GM12891 (cell line): ENCODE data around the gene ABCB6. TPM values are rescaled to one million over a fixed set of nuclear protein-coding genes. Genes with fewer than 3 reads are reported as not detected.
A peak's percentile ranks its signal among the peaks of the same experiment; 100 is the strongest.
"Not testable (repeated sequence)": the region's sequence is repeated elsewhere in the genome, so short reads cannot be mapped to it uniquely, and the experiment has no call there.

Experiments used
- DNase-seq: peaks from one replicate; pipeline ENCODE4 v3.0.0; 2011; ENCODE audit warnings: low spot score; ENCODE audit not compliant: insufficient read length
- FAIRE-seq: peaks from 2 replicates; lab custom pipeline; 2011; peaks lifted over from hg19 to GRCh38; lab: Jason Lieb, UNC
- PAX5 ChIP-seq: IDR thresholded peaks from 2 replicates; pipeline ENCODE4 v1.6.1; 2011; ENCODE audit warnings: low read length, moderate library complexity, mild to moderate bottlenecking; ENCODE audit not compliant: insufficient read depth, severe bottlenecking
- POLR2A ChIP-seq: IDR thresholded peaks from 2 replicates; pipeline ENCODE4 v1.6.1; 2011; ENCODE audit warnings: low read depth, low read length, control low read depth
- POLR2AphosphoS5 ChIP-seq: IDR thresholded peaks from 2 replicates; pipeline ENCODE4 v1.6.1; 2011; ENCODE audit warnings: low read depth, low read length, control low read depth
- POU2F2 ChIP-seq: IDR thresholded peaks from 2 replicates; pipeline ENCODE4 v1.6.1; 2011; ENCODE audit warnings: low read depth, mild to moderate bottlenecking, control low read depth, low read length, moderate library complexity
- SPI1 ChIP-seq: IDR thresholded peaks from 2 replicates; pipeline ENCODE4 v1.6.1; 2011; ENCODE audit warnings: low read depth, low read length, control low read depth
- TAF1 ChIP-seq: IDR thresholded peaks from 2 replicates; pipeline ENCODE4 v1.6.1; 2011; ENCODE audit warnings: low read depth, low read length, control low read depth
- polyA plus RNA-seq: library from polyadenylated mRNA; unstranded; fragments of >200 nt; gene quantifications from one replicate; pipeline ENCODE4 v1.2.1, GENCODE V29; 2012; ENCODE audit warnings: low read depth, missing spikeins, inconsistent platforms; ENCODE audit not compliant: missing spikeins

The ABCB6 gene
- 17.4 TPM for polyA plus RNA-seq

GRCh38 chr2:219218732-219219701 is at the start of gene ABCB6:
TSS of gene ABCB6 (minus strand) at chr2:219218958. CDS start at chr2:219218673, 285 bp downstream.
- peak; percentile 63 for TF ChIP-seq POLR2A
- no peak for TF ChIP-seq TAF1
- peak; percentile 75 for TF ChIP-seq POLR2AphosphoS5
- TF ChIP-seq PAX5 = no peak
- peak; percentile 95 for TF ChIP-seq POU2F2
- DNase-seq (peak; percentile 94), FAIRE-seq (peak; percentile 98)

- no peak for DNase-seq
- no peak for FAIRE-seq
- TF ChIP-seq POLR2AphosphoS5 (no peak), POU2F2 (no peak), PAX5 (no peak), SPI1 (no peak), POLR2A (no peak), TAF1 (no peak)
Observed at GRCh38 chr2:219268294-219268693, 49.5 kb upstream of the ABCB6 start.

GRCh38 chr2:219266886-219267285 is 48.1 kb upstream of the ABCB6 start:
- FAIRE-seq = no peak
- no peak for DNase-seq
- no peak for TF ChIP-seq PAX5
- TF ChIP-seq TAF1 = no peak
- TF ChIP-seq POU2F2 = no peak
- TF ChIP-seq POLR2AphosphoS5 = no peak
- TF ChIP-seq SPI1 = no peak
- no peak for TF ChIP-seq POLR2A

- no peak for TF ChIP-seq TAF1
- TF ChIP-seq PAX5 = no peak
- no peak for TF ChIP-seq POLR2A
- TF ChIP-seq POLR2AphosphoS5 = no peak
- TF ChIP-seq SPI1 = no peak
- no peak for TF ChIP-seq POU2F2
- FAIRE-seq = no peak
Observed at GRCh38 chr2:219266232-219266631, 47.5 kb upstream of the ABCB6 start.

GRCh38 chr2:219261024-219261855 is 42.5 kb upstream of the ABCB6 start:
- TF ChIP-seq POLR2A (no peak), POU2F2 (no peak), POLR2AphosphoS5 (no peak), SPI1 (no peak), PAX5 (no peak)
- DNase-seq (no peak), FAIRE-seq (no peak)

More at GRCh38 chr2:219266232-219266631, 47.5 kb upstream of the ABCB6 start:
- no peak for DNase-seq

GRCh38 chr2:219258942-219259341 is 40.2 kb upstream of the ABCB6 start:
- DNase-seq, FAIRE-seq: not testable (repeated sequence)

- DNase-seq (no peak), FAIRE-seq (peak; percentile 79)
- no peak for TF ChIP-seq PAX5
- TF ChIP-seq SPI1 = 0 out of 2 replicates have a peak, but pooled peaks have one; percentile 37
Observed at GRCh38 chr2:219254590-219255201, 35.9 kb upstream of the ABCB6 start.

- TF ChIP-seq POLR2AphosphoS5 (peak; percentile 97), TAF1 (peak; percentile 84), POU2F2 (peak; percentile 86), PAX5 (no peak), SPI1 (no peak), POLR2A (peak; percentile 99)
- peak; percentile 99 for DNase-seq
- peak; percentile 97 for FAIRE-seq
Observed at GRCh38 chr2:219253753-219254589, 35.2 kb upstream of the ABCB6 start, which contains the start of gene TUBA4A. TSS of gene TUBA4A (minus strand) at chr2:219253918. CDS start at chr2:219253858, 60 bp downstream.
